GM10248 (cell line): ENCODE results near the gene CBY1.
"Not testable (repeated sequence)": the region's sequence is repeated elsewhere in the genome, so short reads cannot be mapped to it uniquely, and the experiment has no call there.

Experiments used
- CTCF ChIA-PET: fragments of 300-600 bp; sonication (Branson Sonifier 250); formaldehyde crosslinking; extraction: SDS; loops from one replicate; lab custom pipeline; 2021; ENCODE audit warnings: antibody characterized with exemption; lab: Yijun Ruan, JAX
- POLR2A ChIA-PET: fragments of 350-650 bp; sonication (Branson Sonifier 250); formaldehyde crosslinking; extraction: SDS; loops from one replicate; lab custom pipeline; 2020; ENCODE audit warnings: antibody characterized with exemption; lab: Yijun Ruan, JAX
- DNase-seq: peaks from one replicate; pipeline ENCODE4 v3.0.0; 2012; ENCODE audit errors: extremely low spot score
- TF ChIP-seq, protein P1 (sequence below): IDR thresholded peaks from 2 replicates; pipeline ENCODE4 v1.5.1; 2012; ENCODE audit warnings: mild to moderate bottlenecking, low read depth; ENCODE audit errors: extremely low read depth, missing control alignments, control extremely low read depth

Gene CBY1

DNA sequence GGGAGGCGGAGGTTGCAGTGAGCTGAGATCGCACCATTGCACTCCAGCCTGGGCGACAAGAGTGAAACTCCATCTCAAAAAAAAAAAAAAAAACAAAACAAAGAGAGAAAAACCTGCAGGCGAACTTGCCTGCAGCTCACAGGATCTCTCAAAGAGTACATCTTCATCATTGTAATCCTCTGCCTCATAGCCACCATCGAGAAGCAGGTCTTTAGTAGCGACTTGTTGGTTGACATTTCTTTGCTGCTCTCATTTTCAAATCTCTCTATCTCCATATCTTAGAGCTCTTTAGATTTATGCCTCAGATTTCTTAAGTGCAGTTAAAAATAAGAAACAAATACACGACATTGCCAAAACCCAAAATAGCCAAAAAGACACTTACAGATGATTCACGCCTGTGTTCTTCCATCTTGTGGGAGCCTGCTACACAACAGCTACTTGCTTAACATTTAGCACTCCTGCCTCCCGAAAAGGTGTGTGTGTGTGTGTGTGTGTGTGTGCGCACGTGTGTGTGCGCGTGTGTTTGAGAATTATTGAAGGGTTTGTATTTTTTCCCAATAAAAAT, 14.9 kb upstream of the CBY1 start:
- TF ChIP-seq, protein P1, sequence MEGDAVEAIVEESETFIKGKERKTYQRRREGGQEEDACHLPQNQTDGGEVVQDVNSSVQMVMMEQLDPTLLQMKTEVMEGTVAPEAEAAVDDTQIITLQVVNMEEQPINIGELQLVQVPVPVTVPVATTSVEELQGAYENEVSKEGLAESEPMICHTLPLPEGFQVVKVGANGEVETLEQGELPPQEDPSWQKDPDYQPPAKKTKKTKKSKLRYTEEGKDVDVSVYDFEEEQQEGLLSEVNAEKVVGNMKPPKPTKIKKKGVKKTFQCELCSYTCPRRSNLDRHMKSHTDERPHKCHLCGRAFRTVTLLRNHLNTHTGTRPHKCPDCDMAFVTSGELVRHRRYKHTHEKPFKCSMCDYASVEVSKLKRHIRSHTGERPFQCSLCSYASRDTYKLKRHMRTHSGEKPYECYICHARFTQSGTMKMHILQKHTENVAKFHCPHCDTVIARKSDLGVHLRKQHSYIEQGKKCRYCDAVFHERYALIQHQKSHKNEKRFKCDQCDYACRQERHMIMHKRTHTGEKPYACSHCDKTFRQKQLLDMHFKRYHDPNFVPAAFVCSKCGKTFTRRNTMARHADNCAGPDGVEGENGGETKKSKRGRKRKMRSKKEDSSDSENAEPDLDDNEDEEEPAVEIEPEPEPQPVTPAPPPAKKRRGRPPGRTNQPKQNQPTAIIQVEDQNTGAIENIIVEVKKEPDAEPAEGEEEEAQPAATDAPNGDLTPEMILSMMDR: no peak
- DNase-seq: no peak

DNA sequence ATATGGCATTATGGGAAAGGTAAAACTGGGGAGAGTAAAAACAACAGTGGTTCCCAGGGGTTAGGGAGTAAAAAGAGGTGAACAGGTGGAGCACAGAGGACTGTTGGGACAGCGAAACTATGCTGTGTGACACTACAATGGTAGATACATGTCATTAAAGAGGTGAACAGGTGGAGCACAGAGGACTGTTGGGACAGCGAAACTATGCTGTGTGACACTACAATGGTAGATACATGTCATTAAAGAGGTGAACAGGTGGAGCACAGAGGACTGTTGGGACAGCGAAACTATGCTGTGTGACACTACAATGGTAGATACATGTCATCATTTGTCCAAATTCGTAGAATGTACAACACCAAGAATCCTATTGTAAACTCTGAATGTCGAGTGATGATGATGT, 12.2 kb upstream of the CBY1 start:
- CTCF ChIA-PET, DNase-seq, POLR2A ChIA-PET: not testable (repeated sequence)

More for the DNA sequence above, 14.9 kb upstream of the CBY1 start:
- ChIA-PET POLR2A (no interaction called here), CTCF (interaction anchor here (1.5 kb wide), 1 partner anchor 28 kb away, joined by 4 read pairs; no protein-coding TSS in a partner anchor)

DNA sequence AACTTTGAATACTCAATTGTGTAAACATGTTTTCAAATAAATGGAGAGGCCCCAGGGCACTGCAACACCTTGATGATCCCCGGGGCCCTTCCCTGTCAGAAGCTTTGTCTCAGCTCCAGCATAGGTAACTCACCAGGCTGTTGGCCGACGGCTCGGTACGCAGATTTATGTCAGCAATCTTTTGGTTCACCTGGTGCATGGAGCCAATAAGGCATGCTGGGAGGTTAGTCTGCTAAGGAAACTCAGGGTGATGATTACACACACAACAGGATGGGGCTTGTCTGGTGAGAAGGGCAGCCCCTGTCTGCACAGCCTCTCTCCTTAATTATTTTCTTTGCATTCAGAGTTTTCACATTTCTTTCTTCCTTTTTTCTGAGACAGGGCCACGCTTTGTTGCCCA, 11.0 kb upstream of the CBY1 start:
- TF ChIP-seq, protein P1: no peak
- CTCF ChIA-PET: no interaction called here
- no peak for DNase-seq
- POLR2A ChIA-PET: no interaction called here

DNA sequence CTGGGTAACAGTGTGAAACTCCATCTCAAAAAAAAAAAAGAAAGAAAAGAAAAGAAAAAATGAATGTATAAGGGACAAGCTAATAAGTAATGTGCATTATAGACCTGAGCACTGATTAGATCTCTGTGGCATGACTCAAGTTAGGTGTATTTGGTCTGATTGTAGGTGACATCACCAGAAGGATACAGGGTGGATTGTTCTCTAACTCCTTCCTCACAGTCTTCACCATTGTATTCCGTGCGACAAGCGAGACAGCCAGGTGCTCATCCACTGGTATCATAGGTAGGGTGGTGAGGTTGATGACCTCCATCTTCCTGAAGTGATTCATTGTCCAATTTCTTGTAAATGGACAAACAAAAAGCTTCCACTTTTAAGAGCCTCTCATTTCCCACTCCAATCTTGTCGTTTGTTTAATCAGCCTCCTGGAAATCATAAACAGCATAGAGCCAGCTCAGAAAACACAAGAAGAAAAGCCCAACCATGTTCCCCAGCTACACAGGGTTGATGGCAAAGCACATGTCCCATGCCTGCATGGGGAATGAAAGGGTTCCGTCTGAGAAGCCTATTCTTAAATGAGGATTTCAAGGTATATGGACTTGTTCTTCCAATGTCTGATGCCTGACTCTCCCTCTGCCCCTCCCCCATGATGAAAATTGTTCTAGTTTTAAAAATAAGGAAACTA, 6.5 kb upstream of the CBY1 start:
- ChIA-PET CTCF (interaction anchor here (1.2 kb wide), 1 partner anchor 17 kb away, joined by 4 read pairs; no protein-coding TSS in a partner anchor), POLR2A (no interaction called here)
- no peak for DNase-seq
- TF ChIP-seq, protein P1: no peak

DNA sequence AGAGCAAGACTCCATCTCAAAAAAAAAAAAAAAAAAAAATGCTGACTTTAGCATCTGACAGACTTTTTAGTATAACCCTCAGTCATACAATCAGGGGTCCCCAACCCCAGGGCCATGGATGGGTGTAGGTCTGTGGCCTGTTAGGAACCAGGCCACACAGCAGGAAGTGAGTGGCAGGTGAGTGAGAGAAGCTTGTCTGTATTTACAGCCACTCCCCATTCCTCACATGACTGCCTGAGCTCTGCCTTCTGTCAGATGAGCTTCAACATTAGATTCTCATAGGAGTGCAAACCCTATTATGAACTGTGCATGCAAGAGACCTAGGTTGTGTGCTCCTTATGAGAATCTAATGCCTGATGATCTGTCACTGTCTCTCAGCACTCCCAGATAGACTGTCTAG, 3.6 kb upstream of the CBY1 start:
- DNase-seq: no peak
- POLR2A ChIA-PET: no interaction called here
- TF ChIP-seq, protein P1: no peak
- CTCF ChIA-PET: interaction anchor here (1.2 kb wide), 1 partner anchor 29 kb away, joined by 3 read pairs; the partner anchor contains the start of gene TOMM22

DNA sequence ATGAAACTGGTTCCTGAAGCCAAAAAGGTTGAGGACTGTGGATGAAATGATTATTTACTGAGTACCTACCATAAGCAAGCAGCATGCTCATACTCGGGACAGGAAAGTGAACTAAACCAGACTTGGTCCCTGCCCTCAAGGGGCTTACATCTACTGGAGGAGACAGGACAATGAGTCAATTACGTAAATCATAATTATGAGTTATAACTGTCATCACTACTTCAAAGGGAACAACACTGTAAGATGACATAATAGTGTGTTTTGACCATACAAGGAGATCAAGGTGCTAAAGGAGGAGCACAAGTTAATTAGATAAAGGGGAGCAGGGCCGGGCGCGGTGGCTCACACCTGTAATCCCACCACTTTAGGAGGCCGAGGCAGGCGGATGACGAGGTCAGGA, 2.7 kb upstream of the CBY1 start:
- TF ChIP-seq, protein P1: no peak
- no peak for DNase-seq
- ChIA-PET CTCF (interaction anchor here (1.0 to 1.2 kb wide), 2 partner anchors 28 to 606 kb away, joined by 3 read pairs; partner anchors contain the start of gene TOMM22), POLR2A (no interaction called here)

DNA sequence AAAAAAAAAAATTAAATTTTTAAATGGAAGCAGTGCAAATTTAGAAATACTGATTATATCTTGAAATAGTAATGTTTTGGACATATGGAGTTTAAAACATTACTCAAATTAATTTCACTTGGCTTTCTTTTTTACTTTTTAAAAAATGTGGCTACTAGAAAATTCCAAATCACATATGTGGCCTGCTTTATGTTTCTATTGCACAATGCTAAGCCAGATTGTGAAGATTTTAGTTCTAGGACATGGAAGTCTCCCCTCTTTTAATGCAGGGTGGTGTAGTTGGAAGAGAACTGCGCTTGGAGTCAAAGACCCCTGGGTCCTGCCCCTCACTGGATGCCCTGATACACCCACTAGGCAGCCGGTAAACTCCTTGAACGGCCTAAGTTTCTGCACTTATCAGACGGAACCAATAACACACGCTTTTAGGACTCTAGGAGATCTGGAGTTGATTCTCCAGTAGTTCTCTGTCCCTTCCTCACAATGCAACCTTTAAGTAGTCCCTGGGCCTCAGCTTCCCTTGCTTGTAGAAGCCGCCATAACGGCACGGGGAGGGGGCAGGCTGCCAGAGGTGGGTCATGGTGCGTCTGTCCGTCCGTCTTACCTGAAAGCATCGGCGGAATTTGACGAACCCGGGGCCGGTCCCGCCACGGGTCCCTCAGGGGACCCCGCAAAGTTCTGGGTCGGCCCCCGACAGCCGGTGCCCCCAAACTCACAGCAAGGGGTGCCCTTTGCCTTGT, 751 bp upstream of the CBY1 start:
- TF ChIP-seq, protein P1: no peak
- no peak for DNase-seq
- CTCF ChIA-PET: no interaction called here
- POLR2A ChIA-PET: no interaction called here
